ENCODE results near the gene GPX2.
"Not testable (repeated sequence)": the region's sequence is repeated elsewhere in the genome, so short reads cannot be mapped to it uniquely, and the experiment has no call there.

Gene GPX2

GRCh38 chr14:64915797-64916196 is 26.7 kb downstream of the GPX2 start:
- in situ Hi-C loops (cut with HindIII; ENCODE audit: low sequenced_read_pairs) = no loop called here

GRCh38 chr14:64915029-64915424 is 27.5 kb downstream of the GPX2 start:
- in situ Hi-C loops (cut with HindIII; ENCODE audit: low sequenced_read_pairs) = no loop called here

- in situ Hi-C loops (cut with HindIII; ENCODE audit: low sequenced_read_pairs) = no loop called here
Measured at GRCh38 chr14:64914237-64915028, 28.1 kb downstream of the GPX2 start, which contains the start of gene CHURC1. Gene CHURC1 (plus strand): TSS chr14:64914455. CDS start chr14:64914496, 41 bp downstream.

GRCh38 chr14:64913477-64913876 is 29.1 kb downstream of the GPX2 start:
- in situ Hi-C loops (cut with HindIII; ENCODE audit: low sequenced_read_pairs) = not testable (repeated sequence)

GRCh38 chr14:64912261-64912660 is 30.3 kb downstream of the GPX2 start:
- in situ Hi-C loops (cut with HindIII; ENCODE audit: low sequenced_read_pairs) = no loop called here

GRCh38 chr14:64910847-64911495 is 31.6 kb downstream of the GPX2 start:
- in situ Hi-C loops (cut with HindIII; ENCODE audit: low sequenced_read_pairs) = no loop called here

GRCh38 chr14:64906022-64906421 is 36.5 kb downstream of the GPX2 start:
- in situ Hi-C loops (cut with HindIII; ENCODE audit: low sequenced_read_pairs) = no loop called here

GRCh38 chr14:64899958-64900357 is 42.6 kb downstream of the GPX2 start:
- in situ Hi-C loops (cut with HindIII; ENCODE audit: low sequenced_read_pairs) = no loop called here

- in situ Hi-C loops (cut with HindIII; ENCODE audit: low sequenced_read_pairs) = loop anchor here (5.0 kb wide), 1 partner anchor 70 kb away; no protein-coding TSS in a partner anchor
Measured at GRCh38 chr14:64891839-64892375, 50.6 kb downstream of the GPX2 start.

GRCh38 chr14:64891173-64891838 is 51.2 kb downstream of the GPX2 start:
- in situ Hi-C loops (cut with HindIII; ENCODE audit: low sequenced_read_pairs) = loop anchor here (5.0 kb wide), 1 partner anchor 69 kb away; no protein-coding TSS in a partner anchor

GRCh38 chr14:64889352-64889751 is 53.2 kb downstream of the GPX2 start:
- in situ Hi-C loops (cut with HindIII; ENCODE audit: low sequenced_read_pairs) = no loop called here
